CD4-positive, alpha-beta T cell treated with Interferon alpha-2 for 1 hour (primary cell): ENCODE measurements around the gene PRMT1.
A peak's percentile ranks its signal among the peaks of the same experiment; 100 is the strongest.

ENCODE experiments used
- DNase-seq, 2 donors: peaks; one replicate each; pipeline ENCODE4 v3.0.0-alpha.2; 2020 to 2022

Gene PRMT1

DNA sequence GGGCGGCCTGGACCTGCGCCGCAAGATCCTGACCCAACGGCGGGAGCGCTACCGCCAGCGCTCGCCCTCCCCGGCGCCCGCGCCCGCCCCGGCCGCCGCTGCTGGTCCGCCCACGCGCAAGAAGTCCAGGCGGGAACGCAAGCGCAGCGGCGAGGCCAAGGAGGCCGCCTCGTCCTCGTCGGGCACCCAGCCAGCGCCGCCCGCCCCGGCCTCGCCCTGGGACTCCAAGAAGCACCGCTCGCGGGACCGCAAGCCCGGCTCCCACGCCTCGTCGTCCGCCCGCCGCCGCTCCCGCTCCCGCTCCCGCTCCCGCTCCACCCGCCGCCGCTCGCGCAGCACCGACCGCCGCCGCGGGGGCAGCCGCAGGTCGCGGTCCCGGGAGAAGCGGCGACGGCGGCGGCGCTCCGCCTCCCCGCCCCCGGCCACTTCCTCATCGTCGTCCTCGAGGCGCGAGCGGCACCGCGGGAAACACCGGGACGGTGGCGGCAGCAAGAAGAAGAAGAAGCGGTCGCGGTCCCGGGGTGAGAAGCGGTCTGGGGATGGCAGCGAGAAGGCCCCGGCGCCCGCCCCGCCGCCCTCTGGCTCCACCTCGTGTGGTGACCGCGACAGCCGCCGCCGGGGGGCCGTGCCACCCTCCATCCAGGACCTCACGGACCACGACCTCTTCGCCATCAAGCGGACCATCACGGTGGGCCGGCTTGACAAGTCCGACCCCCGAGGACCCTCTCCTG, 25.1 kb upstream of the PRMT1 start:
- DNase-seq, result no peak

- no peak for DNase-seq
Measured at GRCh38 chr19:49652551-49653465, 24.3 kb upstream of the PRMT1 start.

GRCh38 chr19:49653466-49653806, 23.6 kb upstream of the PRMT1 start:
- no peak for DNase-seq

DNA sequence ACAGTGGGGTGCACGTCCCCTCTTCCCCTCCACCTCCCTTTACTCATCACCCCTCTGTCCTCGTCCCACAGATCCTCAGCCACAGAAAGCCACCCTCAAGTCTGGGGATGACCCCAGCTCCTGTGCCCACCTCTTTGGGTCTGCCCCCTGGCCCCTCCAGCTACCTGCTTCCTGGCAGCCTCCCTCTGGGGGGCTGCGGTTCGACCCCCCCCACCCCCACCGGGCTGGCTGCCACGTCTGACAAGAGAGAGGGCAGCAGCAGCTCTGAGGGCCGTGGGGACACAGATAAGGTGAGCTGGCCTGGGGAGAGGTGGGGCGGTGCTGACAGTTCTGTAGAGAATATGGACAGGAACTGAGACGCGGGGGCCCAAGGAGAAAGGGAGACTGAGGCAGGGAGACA, 22.5 kb upstream of the PRMT1 start:
- no peak for DNase-seq

DNA sequence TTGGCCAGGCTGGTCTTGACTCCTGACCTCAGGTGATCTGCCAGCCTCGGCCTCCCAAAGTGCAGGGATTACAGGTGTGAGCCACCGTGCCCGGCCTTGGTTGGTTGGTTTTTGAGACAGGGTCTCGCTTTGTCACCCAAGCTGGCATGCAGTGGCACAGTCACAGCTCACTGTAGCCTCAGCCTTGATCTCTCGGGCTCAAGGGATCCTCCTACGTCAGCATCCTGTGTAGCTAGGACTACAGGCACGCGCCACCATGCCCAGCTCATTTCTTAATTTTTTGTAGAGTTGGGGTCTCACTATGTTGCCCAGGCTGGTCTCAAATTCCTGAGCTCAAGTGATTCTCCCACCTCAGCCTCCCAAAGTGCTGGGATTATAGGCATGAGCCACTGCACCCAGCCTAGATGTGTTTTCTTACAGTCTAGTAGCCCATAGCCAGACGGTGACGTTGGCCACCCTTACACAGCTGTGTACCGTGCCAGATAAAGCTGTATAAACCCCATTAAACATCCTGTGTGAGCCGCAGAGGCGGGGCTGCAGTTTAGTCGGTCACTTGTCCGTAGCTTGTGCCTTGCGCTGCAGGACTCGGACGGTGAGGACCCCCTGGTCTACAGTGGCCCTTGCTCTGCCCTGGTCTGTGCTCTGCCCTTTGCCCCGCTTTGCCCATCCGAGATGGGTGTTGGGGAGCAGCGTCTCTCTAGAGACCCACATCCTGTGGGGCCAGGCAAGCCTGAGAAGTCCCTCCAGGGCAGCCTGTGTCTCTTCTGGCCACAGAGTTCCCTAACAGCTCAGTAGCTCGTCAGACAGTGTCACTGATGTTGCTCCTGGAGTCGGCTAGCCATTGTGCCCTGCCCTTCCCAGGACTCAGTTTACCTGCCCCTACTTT, 21.3 kb upstream of the PRMT1 start:
- no peak for DNase-seq

DNA sequence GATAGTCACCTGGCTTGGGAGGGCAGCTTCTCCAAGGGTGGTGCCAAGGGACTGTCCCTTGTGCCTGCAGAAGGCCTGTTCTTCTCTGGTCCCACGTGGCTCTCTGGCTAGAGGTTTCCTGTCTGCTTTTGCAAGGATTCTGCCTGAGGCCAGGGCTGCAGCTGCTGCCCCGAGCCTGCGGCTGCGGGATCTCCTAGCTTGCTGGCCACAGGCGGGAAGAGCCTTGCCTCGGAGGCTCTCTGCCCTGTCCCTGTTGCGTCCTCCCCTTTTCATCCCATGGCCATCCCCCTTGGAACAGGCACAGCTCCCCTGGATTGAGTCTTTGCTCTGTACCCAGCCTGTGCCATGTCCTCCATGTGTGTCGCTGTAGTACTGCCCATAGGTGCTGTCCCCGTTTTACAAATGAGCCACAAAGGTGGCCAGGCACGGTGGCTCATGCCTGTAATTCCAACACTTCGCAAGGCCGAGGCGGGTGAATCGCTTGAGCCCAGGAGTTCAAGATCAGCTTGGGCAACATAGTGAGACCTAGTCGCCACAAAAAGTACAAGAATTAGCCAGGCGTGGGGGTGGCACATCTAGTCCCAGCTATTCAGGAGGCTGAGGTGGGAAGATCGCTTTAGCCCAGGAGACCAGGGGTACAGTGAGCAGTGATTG, 20.5 kb upstream of the PRMT1 start:
- no peak for DNase-seq

GRCh38 chr19:49657493-49658138, 19.5 kb upstream of the PRMT1 start:
- no peak for DNase-seq

DNA sequence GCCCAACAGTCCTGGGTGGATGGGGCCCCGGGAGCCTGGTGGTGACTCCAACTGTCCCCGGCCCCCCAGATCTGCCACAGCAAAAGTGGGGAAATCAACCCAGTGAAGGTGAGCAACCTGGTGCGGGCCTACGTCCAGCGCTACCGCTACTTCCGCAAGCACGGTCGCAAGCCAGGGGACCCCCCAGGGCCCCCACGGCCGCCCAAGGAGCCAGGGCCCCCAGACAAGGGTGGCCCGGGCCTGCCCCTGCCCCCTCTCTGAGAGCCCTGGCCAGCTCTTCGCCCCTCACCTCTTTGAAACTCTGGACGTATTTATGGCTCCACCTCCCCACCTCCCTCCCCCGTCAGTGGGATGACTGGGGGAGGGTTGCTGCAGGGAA, 18.9 kb upstream of the PRMT1 start:
- no peak for DNase-seq

DNA sequence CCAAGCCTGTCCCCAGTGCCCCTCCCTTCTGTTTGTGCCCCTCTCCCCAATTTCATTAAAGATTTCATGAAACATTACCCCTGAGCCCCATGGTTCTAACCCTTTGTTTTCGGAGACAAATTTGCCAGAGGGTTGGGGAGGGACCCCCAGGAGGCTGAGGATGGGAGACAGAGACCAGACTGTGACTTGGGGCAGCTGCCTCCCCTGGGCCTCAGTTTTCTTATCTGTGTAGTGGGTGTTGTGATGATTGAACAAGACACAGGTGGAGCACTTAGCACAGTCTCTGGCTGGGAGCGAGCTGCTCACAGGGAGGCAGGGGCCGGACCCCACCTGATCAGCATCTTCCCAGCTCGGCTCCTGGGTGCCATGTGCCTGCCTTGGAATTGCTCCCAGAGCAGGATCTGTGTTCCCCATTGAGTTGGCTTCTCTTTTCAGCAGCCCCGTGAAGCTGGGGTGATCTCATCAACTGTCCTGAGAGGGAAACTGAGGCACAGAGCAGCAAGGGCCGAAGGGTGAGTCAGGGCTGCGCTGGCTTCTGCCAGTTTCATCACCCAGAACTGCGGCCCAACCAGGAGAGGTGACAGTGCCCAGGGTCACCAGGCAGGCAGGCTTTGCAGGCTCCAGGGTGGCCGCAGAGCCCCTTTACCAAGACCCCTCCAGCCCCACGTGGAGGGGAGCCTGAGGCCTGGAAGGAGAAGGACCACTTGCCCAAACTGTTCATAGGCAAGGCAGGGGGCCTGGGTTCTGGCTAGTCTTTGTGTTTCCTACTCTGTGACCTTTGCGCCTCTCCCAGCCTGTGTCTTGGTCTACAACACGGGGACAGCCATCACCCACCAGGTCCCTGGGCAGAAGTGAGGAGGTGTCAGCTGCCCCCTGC, 18.3 kb upstream of the PRMT1 start:
- DNase-seq, result no peak

DNA sequence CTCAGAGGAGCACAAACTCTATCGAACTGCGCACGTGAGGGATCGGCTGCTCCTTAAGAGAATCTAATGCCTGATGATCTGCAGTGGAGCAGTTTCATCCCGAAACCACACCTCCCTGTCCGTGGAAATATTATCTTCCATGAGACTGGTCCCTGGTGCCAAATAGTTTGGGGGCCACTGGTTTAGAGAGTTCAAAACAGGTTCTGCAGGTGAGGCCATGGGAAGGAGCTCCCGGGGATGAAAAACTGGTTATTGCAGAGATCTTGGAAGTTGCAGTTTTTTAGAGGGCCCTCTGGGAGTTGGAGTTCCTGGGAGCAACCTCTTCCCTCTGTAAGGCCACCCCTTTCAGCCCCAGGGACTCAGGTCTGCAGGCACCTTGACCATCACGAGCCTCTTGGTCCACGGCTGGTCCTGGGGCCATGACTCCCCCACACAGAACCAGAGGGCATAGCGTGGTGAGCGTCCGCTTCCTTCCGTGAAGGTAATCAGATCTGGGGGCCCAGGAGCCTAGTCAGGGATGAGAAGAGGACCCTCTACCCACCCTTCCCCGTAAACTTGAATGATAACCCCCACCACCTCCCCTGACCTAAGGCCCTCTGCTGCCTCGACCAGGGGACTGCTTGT, 16.6 kb upstream of the PRMT1 start:
- no peak for DNase-seq

DNA sequence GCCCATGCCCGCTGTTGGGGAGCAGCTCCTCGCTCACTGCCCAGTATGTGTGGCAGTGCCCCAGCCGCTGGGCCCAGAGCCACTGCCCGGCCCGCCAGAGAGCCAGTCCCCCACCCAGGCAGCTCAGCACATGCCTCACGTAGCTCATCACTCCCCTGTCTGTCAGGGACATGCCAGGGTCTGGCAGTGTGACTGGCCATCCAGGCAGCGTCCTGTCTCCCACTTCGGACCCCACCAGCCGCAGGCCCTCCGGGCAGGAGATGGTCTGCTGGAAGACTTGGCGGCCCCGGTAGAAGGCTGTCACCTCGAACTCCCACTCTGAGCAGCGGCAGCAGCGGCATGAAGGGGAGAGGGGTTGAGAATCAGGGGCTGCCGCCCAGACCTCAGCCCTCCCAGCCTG, 15.1 kb upstream of the PRMT1 start:
- DNase-seq, result no peak

DNA sequence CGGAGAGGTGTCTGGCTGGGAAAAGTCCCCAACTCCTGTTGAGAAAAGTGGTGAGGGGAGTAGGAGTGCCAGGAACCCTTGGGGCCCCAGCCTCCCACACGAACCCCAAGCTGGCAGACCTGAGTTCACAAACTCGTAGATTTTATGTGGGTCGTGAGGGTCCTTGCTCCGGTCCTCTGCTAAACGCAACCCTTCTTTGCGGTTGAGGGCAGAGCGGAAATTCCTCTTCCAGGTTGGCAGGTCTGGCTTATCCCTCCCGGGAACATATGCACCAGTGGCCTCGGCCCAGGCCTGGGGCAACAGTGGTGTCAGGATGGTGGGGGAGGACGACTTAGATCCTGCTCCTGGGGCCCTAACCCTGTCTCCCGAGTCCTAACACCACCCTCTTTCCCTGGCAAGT, 13.8 kb upstream of the PRMT1 start:
- DNase-seq, result no peak

- DNase-seq, result peak; percentile 82 to 92
Measured at GRCh38 chr19:49664171-49665035, 12.7 kb upstream of the PRMT1 start.

DNA sequence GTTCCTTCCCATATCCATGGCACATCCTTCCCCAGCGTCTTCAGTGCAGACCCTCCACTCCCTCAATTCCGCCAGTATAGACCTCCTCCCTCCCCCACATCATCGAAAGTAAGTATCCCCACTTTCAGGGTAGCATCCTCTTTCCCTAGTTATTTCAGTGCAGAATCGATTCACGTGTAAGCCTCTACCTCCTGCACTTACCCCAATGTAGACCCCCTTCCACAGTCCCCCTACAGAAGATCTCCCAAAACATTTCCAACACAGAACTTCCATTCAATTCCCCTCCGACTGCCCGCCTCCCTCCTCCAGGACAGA, 12.1 kb upstream of the PRMT1 start:
- no peak for DNase-seq

DNA sequence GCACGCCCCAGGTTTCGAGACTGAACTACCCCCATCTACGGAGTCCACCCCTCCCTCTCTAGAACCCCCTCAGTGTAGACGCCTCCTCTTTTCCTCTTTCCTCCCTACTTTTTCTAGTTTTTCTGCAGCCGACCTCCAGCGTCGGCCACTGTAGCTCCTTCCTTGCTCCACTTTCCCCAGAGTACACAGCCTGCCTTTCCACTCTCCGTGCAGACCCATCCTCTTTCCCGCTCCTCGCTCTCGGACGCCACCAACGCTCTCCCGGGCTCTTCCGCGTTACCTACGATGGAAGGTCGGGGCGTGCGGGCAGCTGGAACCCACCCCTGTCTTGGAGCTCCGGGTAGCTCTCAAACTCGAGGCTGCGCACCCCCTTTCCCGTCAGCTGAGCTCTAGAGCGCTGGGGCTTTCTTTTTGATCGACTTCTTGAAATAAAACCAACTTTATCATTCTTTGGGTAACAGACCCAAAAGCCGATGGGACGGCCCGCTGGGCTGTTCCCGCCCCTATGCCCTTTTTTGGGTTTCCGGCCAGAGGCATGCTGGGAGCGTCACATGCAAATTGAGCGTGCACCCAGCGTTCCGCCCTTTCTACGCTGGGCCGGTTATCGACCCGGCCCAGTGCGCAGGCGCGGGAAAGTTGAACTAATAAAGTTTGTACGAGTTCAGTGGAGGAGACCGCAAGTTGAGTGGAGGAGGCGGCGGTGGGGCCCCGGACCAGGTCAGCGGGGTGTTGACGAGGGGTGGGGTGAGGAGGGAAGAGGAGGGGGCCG, 11.5 kb upstream of the PRMT1 start, which contains the start of the genes BCL2L12 and IRF3:
TSS of gene BCL2L12 (plus strand) at position 583 of the 769 bp plus-strand sequence. CDS start 760 bp downstream, outside the sequence.
TSS of gene IRF3 (minus strand) at position 507 of the 769 bp plus-strand sequence. CDS start 1,019 bp downstream, outside the sequence.
- peak; percentile 98 to 99 for DNase-seq

DNA sequence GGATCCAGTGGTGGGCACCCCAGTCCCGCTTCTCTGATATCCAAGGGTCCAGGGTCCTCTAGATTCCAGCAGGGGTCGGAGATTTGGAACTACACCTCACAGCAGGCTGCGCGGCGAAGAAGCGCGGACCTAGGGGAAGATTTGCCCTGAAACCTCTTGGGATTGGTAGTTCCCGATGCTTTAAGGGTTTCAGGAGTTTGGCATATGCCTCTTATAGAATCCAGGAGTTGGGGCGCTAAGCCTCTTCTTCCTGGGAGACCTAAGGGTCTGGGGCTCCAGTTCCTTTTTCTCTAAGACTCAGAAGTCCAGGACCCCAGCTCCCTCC, 11.0 kb upstream of the PRMT1 start:
- peak in 1 of 2 donors; percentile 15 for DNase-seq

DNA sequence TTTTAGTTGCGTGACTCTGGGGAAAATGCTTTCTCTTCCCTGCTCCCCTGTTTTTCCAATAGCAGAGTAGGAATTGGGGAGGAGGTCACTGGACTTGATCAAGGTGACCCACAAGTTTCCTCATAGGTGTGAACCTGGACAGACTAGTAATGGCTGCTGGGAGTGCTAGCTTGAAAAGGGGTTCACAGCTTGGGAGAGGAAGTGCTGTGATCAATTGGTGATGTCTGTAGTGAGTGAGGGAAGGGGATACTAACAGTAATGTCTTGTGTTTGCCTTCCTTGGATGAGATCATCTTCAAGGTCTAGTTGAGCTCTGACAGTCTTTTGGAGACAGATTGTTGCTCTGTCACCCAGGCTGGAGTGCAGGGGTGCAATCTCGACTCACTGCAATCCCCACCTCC, 9.6 kb upstream of the PRMT1 start:
- no peak for DNase-seq

DNA sequence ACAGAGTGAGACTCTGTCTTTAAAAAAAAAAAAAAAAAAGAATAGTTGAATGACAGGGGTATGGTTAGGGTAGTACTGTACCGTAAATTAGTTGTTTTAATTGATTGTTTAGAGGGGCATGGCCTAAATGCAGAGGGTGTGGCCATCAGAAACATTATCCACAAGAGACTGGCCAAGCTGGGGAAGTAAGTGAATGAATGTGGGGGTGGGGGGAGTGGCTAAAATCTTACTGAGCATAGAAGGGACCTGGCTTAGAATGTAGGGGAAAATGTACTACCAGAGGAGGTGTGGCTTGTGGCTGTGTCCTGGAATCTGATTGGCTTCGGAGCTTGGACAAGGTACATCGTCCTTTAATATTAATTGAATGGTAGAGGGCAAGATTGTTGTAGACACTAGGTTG, 7.6 kb upstream of the PRMT1 start:
- no peak for DNase-seq
